GM13976 (cell line): Measurements from ENCODE around the gene KCNQ5.

Source experiments
- DNase-seq: peaks from one replicate; pipeline ENCODE4 v3.0.0; 2012; ENCODE audit warnings: low spot score
- CTCF ChIP-seq: IDR thresholded peaks from 2 replicates; pipeline ENCODE4 v1.5.1; 2012; ENCODE audit warnings: borderline replicate concordance, mild to moderate bottlenecking; ENCODE audit not compliant: insufficient read depth; ENCODE audit errors: extremely low read depth, missing control alignments, control extremely low read depth
- in situ Hi-C: fragments of 300-500 bp; cut with MboI; formaldehyde crosslinking; loops from one replicate; pipeline ENCODE4 v1.12.0; 2022; ENCODE audit warnings: low sequenced_read_pairs, mixed read lengths, inconsistent platforms; ENCODE audit not compliant: unreplicated experiment

The KCNQ5 gene

GRCh38 chr6:72674842-72675241 lies 53.0 kb downstream of the KCNQ5 start:
- TF ChIP-seq CTCF = no peak
- no peak for DNase-seq
- in situ Hi-C loops = no loop called here

- no peak for TF ChIP-seq CTCF
- DNase-seq = no peak
- in situ Hi-C loops = no loop called here
These were observed 53.5 kb downstream of the KCNQ5 start for GRCh38 chr6:72675396-72675795.

GRCh38 chr6:72676995-72677394 lies 55.1 kb downstream of the KCNQ5 start:
- in situ Hi-C loops = no loop called here
- TF ChIP-seq CTCF = no peak
- no peak for DNase-seq

DNA sequence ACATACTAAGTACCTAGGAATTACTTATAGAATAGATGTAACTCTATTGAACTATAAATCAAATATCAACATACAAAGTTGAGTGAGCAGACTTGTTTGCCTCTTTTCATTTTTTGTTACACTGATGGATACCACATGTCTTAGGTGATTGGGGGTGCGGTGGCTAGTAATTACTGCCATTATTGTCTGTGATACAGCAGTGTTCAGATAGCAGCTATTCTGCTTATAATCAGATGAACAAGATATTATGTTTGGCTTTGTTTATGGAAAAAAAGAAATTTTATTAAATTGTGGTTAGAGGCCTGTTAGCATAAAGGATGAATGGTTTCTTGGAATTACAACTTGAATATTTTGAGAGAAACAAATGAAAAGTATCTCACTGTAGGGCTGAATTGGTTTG lies 55.9 kb downstream of the KCNQ5 start:
- no peak for DNase-seq

GRCh38 chr6:72683797-72684196 lies 61.9 kb downstream of the KCNQ5 start:
- TF ChIP-seq CTCF = no peak
- in situ Hi-C loops = no loop called here
- DNase-seq = peak; percentile 46

More for the DNA sequence above, 55.9 kb downstream of the KCNQ5 start:
- no peak for TF ChIP-seq CTCF
- in situ Hi-C loops = no loop called here

DNA sequence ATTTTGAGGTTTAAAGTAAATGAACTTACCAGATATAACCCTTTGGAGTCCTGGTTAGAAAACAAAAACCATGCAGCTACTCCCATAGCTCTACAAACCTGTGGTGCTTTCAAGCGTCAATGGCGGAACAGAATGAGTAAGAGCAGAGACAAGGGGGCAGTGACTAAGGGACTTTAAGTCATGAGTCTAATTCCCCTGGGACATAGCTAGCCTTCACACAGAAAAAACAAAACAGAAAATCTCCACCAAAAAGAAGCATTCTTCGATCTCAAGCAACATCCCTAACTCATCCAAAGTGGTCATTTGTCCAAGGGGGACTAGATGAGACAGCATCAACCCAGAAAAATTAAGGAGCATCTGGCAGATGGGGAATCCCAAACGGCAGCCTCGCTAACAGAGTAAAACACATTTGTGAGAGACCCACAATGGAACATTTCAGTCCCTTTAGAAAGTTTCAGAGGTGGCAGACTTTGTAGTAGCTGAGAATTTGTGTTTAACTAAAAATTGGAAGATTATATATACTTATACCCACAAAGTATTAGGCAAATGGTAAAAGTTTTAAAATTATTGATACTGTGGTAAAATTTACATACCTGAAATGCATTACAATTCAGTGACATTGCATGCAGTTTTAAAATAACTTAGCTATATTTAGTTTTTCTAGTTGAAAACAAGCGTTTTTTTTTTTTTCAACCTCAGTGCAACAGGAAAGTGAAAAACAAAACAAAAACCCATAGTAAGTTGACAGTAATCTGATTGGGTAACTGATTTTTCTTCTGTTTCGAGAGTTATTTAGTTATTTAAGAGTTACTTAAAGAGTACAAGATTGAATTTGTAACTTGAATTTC lies 67.5 kb downstream of the KCNQ5 start:
- DNase-seq = peak; percentile 67
- TF ChIP-seq CTCF = no peak
- in situ Hi-C loops = no loop called here
